GM21360 (cell line): ENCODE measurements around the gene TNFRSF25.
"Not testable (repeated sequence)": the region's sequence is repeated elsewhere in the genome, so short reads cannot be mapped to it uniquely, and the experiment has no call there.

ENCODE experiments used
- ATAC-seq: cut with Tn5 transposase; IDR thresholded peaks from one replicate; pipeline ENCODE4 v1.9.1; 2021; ENCODE audit warnings: mild to moderate bottlenecking, moderate library complexity; ENCODE audit not compliant: unreplicated experiment

Gene TNFRSF25

GRCh38 chr1:6502000-6502891 is 36.3 kb upstream of the TNFRSF25 start:
- no peak for ATAC-seq

- no peak for ATAC-seq
Observed at GRCh38 chr1:6501279-6501813, 35.4 kb upstream of the TNFRSF25 start.

- no peak for ATAC-seq
Observed at GRCh38 chr1:6500544-6501278, 34.7 kb upstream of the TNFRSF25 start.

GRCh38 chr1:6499296-6499695 is 33.3 kb upstream of the TNFRSF25 start:
- ATAC-seq: no peak

- ATAC-seq: no peak
Observed at GRCh38 chr1:6498576-6499111, 32.7 kb upstream of the TNFRSF25 start.

GRCh38 chr1:6497867-6498575 is 32.0 kb upstream of the TNFRSF25 start:
- ATAC-seq: no peak

GRCh38 chr1:6497215-6497866 is 31.4 kb upstream of the TNFRSF25 start:
- no peak for ATAC-seq

- no peak for ATAC-seq
Observed at GRCh38 chr1:6496890-6497214, 30.9 kb upstream of the TNFRSF25 start.

GRCh38 chr1:6496365-6496721 is 30.4 kb upstream of the TNFRSF25 start:
- ATAC-seq: no peak

- ATAC-seq: no peak
Observed at GRCh38 chr1:6495540-6496364, 29.8 kb upstream of the TNFRSF25 start.

GRCh38 chr1:6495041-6495441 is 29.1 kb upstream of the TNFRSF25 start:
- no peak for ATAC-seq

- no peak for ATAC-seq
Observed at GRCh38 chr1:6494627-6495026, 28.7 kb upstream of the TNFRSF25 start.

- not testable (repeated sequence) for ATAC-seq
Observed at GRCh38 chr1:6493834-6494223, 27.9 kb upstream of the TNFRSF25 start.

- no peak for ATAC-seq
Observed at GRCh38 chr1:6491966-6492365, 26.0 kb upstream of the TNFRSF25 start.

- no peak for ATAC-seq
Observed at GRCh38 chr1:6491480-6491962, 25.5 kb upstream of the TNFRSF25 start, which contains the start of gene PLEKHG5. Gene PLEKHG5 (minus strand): TSS chr1:6491667. CDS start chr1:6477571, 14,096 bp downstream.

GRCh38 chr1:6491081-6491449 is 25.1 kb upstream of the TNFRSF25 start:
- no peak for ATAC-seq

GRCh38 chr1:6490181-6491080 is 24.5 kb upstream of the TNFRSF25 start:
- no peak for ATAC-seq

GRCh38 chr1:6489799-6490180 is 23.8 kb upstream of the TNFRSF25 start:
- ATAC-seq: peak; percentile 51

- no peak for ATAC-seq
Observed at GRCh38 chr1:6489383-6489765, 23.4 kb upstream of the TNFRSF25 start.
